Esophagus squamous epithelium (tissue), 4 donors: ENCODE measurements around the gene DAB1.

ENCODE experiments used
- CTCF ChIP-seq, 6 experiments: fragments of 450-650 bp in 4 of 6; fragments of 200-600 bp in 2 of 6; sonication (generic) in 2 of 6; IDR thresholded peaks; one replicate each; pipeline ENCODE4 v1.5.1; 2016 to 2019; ENCODE audit warnings: antibody characterized with exemption in 6 of 6, mild to moderate bottlenecking in 4 of 6, moderate library complexity in 4 of 6
- POLR2A ChIP-seq, 4 donors: fragments of 450-650 bp; IDR thresholded peaks; one replicate each; pipeline ENCODE4 v1.6.1; 2017; ENCODE audit warnings: antibody characterized with exemption in 4 of 4, mild to moderate bottlenecking in 4 of 4, moderate library complexity in 3 of 4

DNA sequence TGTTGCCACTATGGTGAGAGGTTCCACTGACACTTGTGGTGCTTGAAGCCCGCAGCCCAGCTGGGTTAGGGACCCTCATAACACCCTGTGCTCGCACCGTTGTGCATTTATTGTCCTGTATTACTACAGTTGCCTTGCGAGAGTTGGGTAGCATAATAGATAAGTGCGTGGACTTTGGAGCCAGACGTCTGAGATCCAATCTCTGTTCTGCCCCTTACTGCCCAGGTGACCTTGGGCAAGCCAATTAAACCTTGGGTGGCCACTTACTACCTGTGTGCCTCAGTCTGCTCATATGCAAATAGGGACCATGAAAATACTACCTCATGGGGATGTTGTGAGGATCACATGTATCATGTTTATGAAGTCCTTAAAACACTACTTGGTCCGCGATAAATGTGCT is 471.4 kb downstream of the DAB1 start:
- no peak for TF ChIP-seq CTCF (IDR thresholded peaks at IDR 0.05)
- TF ChIP-seq POLR2A (IDR thresholded peaks at IDR 0.05) = no peak
